Measurements from ENCODE around the gene SIGLEC8.

SIGLEC8 gene

GRCh38 chr19:51434456-51434855, 23.8 kb downstream of the SIGLEC8 start:
- H3K36me3 ChIP-seq (replicated peaks; ENCODE audit: low read depth, low read length), result no peaks in the 10 kb centered on the region
- TF ChIP-seq CTCF (IDR thresholded peaks at IDR 0.05; ENCODE audit: low read depth, low read length), result no peak
- no peak for TF ChIP-seq EZH2phosphoT487 (IDR thresholded peaks at IDR 0.05; ENCODE audit: low read depth)
- peaks cover 55% of the 10 kb centered on the region; the same call in 1 of the 2 replicates for H3K27me3 ChIP-seq (ENCODE audit: low read depth, low read length)
- no peaks in the 10 kb centered on the region for H3K9me3 ChIP-seq (ENCODE audit: insufficient read depth, low read length)
- no peaks in the 10 kb centered on the region for H4K20me1 ChIP-seq (ENCODE audit: insufficient read depth, low read length)
- no peak overlapping the region for H3K27ac ChIP-seq (ENCODE audit: low read length)
- H3K4me3 ChIP-seq (ENCODE audit: low read length), result no peak overlapping the region
- no peaks in the 10 kb centered on the region for H3K79me2 ChIP-seq (ENCODE audit: low read length)
- H3K4me1 ChIP-seq (ENCODE audit: low read length), result peaks cover 9% of the 10 kb centered on the region
- H3K4me2 ChIP-seq (ENCODE audit: low read length), result no peak overlapping the region
- H3K9ac ChIP-seq (ENCODE audit: low read length), result no peak overlapping the region
- H2AFZ ChIP-seq (ENCODE audit: low read depth, low read length), result no peak overlapping the region

- no peaks in the 10 kb centered on the region for H3K79me2 ChIP-seq (ENCODE audit: low read length)
- H3K4me1 ChIP-seq (ENCODE audit: low read length), result peaks cover under 1% of the 10 kb centered on the region; the same call in 1 of the 2 replicates
- TF ChIP-seq CTCF (IDR thresholded peaks at IDR 0.05; ENCODE audit: low read depth, low read length) (no peak), EZH2phosphoT487 (IDR thresholded peaks at IDR 0.05; ENCODE audit: low read depth) (no peak)
Measured at GRCh38 chr19:51433043-51433442, 25.2 kb downstream of the SIGLEC8 start.

GRCh38 chr19:51431124-51431523, 27.1 kb downstream of the SIGLEC8 start:
- no peak overlapping the region for H3K4me2 ChIP-seq (ENCODE audit: low read length)
- H3K27me3 ChIP-seq (ENCODE audit: low read depth, low read length), result peaks cover 65% of the 10 kb centered on the region
- H3K4me3 ChIP-seq (ENCODE audit: low read length), result no peak overlapping the region
- no peak overlapping the region for H3K27ac ChIP-seq (ENCODE audit: low read length)
- H3K36me3 ChIP-seq (replicated peaks; ENCODE audit: low read depth, low read length), result no peaks in the 10 kb centered on the region
- H2AFZ ChIP-seq (ENCODE audit: low read depth, low read length), result no peak overlapping the region
- H4K20me1 ChIP-seq (ENCODE audit: insufficient read depth, low read length), result no peaks in the 10 kb centered on the region
- TF ChIP-seq CTCF (IDR thresholded peaks at IDR 0.05; ENCODE audit: low read depth, low read length), result no peak
- TF ChIP-seq EZH2phosphoT487 (IDR thresholded peaks at IDR 0.05; ENCODE audit: low read depth), result no peak
- no peak overlapping the region for H3K9ac ChIP-seq (ENCODE audit: low read length)
- H3K9me3 ChIP-seq (ENCODE audit: insufficient read depth, low read length), result no peaks in the 10 kb centered on the region
- no peaks in the 10 kb centered on the region for H3K79me2 ChIP-seq (ENCODE audit: low read length)
- H3K4me1 ChIP-seq (ENCODE audit: low read length), result no peaks in the 10 kb centered on the region

More at GRCh38 chr19:51433043-51433442, 25.2 kb downstream of the SIGLEC8 start:
- H3K9ac ChIP-seq (ENCODE audit: low read length), result no peak overlapping the region
- no peak overlapping the region for H3K4me3 ChIP-seq (ENCODE audit: low read length)
- no peaks in the 10 kb centered on the region for H4K20me1 ChIP-seq (ENCODE audit: insufficient read depth, low read length)
- H3K27ac ChIP-seq (ENCODE audit: low read length), result no peak overlapping the region
- H3K4me2 ChIP-seq (ENCODE audit: low read length), result no peak overlapping the region
- H3K27me3 ChIP-seq (ENCODE audit: low read depth, low read length), result peaks cover 66% of the 10 kb centered on the region; the same call in 1 of the 2 replicates
- no peaks in the 10 kb centered on the region for H3K36me3 ChIP-seq (replicated peaks; ENCODE audit: low read depth, low read length)
- no peak overlapping the region for H2AFZ ChIP-seq (ENCODE audit: low read depth, low read length)
- no peaks in the 10 kb centered on the region for H3K9me3 ChIP-seq (ENCODE audit: insufficient read depth, low read length)

- Histone ChIP-seq H3K4me2 (ENCODE audit: low read length) (no peak overlapping the region), H4K20me1 (ENCODE audit: insufficient read depth, low read length) (no peaks in the 10 kb centered on the region), H3K4me1 (ENCODE audit: low read length) (no peaks in the 10 kb centered on the region)
Measured at GRCh38 chr19:51430221-51430620, 28.0 kb downstream of the SIGLEC8 start.

More at GRCh38 chr19:51430221-51430620, 28.0 kb downstream of the SIGLEC8 start:
- no peak overlapping the region for H2AFZ ChIP-seq (ENCODE audit: low read depth, low read length)
- H3K79me2 ChIP-seq (ENCODE audit: low read length), result no peaks in the 10 kb centered on the region
- H3K36me3 ChIP-seq (replicated peaks; ENCODE audit: low read depth, low read length), result no peaks in the 10 kb centered on the region
- TF ChIP-seq CTCF (IDR thresholded peaks at IDR 0.05; ENCODE audit: low read depth, low read length) (no peak), EZH2phosphoT487 (IDR thresholded peaks at IDR 0.05; ENCODE audit: low read depth) (no peak)
- H3K27me3 ChIP-seq (ENCODE audit: low read depth, low read length), result peaks cover 62% of the 10 kb centered on the region
- no peak overlapping the region for H3K27ac ChIP-seq (ENCODE audit: low read length)
- no peaks in the 10 kb centered on the region for H3K9me3 ChIP-seq (ENCODE audit: insufficient read depth, low read length)
- H3K9ac ChIP-seq (ENCODE audit: low read length), result no peak overlapping the region
- no peak overlapping the region for H3K4me3 ChIP-seq (ENCODE audit: low read length)

All from OCI-LY3 (cell line).